SK-N-MC (cell line): ENCODE measurements around the gene NCR1.

Experiments
- EZH2 ChIP-seq: fragments of 200-600 bp; sonication (generic); IDR thresholded peaks from one replicate; pipeline ENCODE4 v1.6.1; 2017; ENCODE audit warnings: antibody characterized with exemption
- FOXP2 ChIP-seq: optimal IDR thresholded peaks from 2 replicates; pipeline ENCODE3; 2011; ENCODE audit warnings: mild to moderate bottlenecking, moderate library complexity; ENCODE audit not compliant: insufficient read depth; ENCODE audit errors: extremely low read length, control extremely low read depth
- POLR2AphosphoS5 ChIP-seq: IDR thresholded peaks from 2 replicates; pipeline ENCODE4 v1.6.1; 2012; ENCODE audit warnings: mild to moderate bottlenecking, low read depth, low read length, borderline replicate concordance

DNA sequence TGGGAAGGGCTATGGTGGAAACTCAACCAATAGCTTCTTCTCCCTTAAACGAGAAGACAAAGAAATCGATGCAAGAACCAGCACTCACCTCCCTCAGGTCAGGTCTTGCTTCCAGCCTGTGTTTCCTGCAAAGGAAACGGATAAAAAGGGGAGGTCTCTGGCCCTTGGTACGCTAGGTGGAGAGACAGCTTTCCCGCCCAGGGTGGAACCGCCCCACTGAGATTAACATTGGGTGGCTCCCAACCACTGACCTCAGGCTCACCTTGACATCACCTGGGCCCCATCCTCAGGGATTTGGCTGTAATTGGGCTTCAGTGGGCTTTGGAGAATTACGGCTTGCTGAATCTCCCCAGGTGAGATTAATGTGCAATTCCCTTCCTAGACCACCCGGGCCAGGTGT lies 41.4 kb downstream of the NCR1 start, which contains the start of gene NLRP7:
- TF ChIP-seq POLR2AphosphoS5 (no peak), EZH2 (no peak), FOXP2 (no peak)
